ENCODE measurements around the gene GOLGA6C.
"Not testable (repeated sequence)": the region's sequence is repeated elsewhere in the genome, so short reads cannot be mapped to it uniquely, and the experiment has no call there.

Gene GOLGA6C

DNA sequence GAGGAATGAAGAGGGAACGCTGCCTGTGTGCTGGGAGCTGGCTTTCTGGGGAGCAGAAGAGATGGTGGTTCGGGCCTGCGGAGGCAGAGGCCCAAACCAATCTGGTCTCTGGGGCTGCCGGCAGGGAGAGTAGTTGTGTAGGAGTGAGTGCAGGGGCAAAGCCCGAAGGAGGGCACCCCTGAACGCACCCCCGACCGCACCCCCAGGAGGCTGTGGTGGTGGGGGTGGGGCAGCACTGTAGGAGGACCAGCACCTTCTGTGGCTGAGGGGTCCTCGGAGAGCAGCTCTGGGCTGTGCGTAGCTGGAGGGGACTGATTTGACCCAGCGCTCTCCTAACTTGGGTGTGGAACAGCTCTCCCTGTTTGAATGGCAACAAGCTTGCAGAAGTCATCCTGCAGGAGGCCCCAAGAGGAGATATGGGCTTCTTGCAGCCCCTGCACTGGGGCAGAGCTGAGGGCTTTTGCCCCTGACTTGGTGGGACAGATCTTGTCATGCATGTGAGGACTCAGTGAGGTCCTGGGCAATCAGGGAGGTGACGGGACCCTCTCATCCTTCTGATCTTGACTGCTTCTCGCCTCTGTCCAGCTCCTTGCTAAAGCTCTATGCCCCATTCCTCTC is 30.4 kb upstream of the GOLGA6C start:
- DNase-seq (ENCODE audit: low spot score): no peak

DNA sequence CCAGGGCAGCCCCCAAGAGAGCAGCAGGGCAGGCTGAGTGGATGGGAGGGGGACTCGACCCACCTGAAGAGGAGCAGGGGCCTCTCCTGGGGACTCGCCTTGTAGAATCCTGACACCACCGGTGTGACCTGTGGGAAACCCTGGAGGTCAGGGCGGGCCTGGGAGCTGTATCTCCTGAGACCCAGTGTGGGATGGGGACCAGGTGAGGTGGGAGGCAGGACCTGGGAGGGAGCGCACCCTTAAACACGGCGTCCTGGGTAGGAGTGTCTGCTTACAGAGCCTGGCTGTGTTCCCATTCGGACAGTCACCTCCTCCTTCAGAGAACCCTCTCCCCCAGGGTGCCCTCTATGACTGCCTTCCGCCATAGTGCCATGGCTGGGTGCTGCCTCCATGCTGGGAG is 29.3 kb upstream of the GOLGA6C start:
- DNase-seq (ENCODE audit: low spot score): no peak

DNA sequence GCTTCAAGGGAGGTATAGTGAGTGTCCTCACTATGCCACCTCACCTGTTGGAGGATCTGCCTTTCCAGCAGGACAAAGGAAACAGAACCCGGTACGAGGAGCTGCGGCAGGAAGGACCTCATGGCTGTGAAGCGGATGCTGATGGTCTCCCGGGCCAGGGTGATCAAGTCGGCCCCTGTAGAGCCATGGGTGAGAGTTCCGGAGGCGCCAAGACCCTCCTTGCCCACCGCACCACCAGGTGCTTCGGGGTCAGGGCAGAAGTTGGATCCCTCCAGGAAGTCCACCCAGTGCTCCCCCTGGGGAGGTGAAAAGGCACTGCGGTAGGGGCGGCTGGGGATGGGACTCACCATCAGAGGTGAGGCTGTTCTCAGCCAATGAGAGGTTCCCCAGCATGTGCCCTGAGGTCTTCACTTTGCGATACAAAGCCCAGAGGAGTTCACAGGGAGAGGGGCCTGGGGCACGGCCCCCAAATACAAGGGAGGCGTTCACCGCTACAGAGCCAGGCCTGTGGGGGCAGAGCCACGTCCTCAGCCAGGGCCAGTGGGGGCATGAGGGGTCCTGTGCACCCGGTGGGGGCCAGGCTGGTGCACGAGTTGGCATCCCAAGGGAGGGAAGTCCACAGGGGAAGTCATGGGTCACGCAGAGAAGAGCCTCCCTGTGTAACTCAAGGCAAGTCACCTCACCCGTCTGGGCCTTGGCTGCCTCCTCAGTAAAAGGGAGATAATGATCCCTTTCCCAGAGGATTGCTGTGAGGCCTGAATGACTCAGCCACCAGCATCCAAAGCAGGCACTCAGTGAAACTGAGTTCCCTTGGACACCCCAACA is 28.7 kb upstream of the GOLGA6C start:
- no peak for DNase-seq (ENCODE audit: low spot score)

DNA sequence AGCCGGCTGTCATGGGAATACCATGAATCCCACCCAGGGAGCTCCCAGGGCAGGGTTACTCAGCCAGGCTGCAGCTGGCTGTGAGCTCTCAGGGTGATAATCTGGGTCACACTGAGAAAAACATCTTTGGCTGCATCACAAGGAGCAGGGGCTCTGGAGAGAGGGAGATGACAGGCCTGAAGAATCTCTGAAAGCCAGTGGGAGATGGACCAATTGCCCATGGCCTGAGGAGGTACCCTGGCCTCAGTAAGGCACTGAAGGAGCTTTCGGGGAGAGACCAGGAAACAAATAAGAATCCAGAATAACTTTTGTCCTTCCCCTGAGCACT is 28.2 kb upstream of the GOLGA6C start:
- no peak for DNase-seq (ENCODE audit: low spot score)

DNA sequence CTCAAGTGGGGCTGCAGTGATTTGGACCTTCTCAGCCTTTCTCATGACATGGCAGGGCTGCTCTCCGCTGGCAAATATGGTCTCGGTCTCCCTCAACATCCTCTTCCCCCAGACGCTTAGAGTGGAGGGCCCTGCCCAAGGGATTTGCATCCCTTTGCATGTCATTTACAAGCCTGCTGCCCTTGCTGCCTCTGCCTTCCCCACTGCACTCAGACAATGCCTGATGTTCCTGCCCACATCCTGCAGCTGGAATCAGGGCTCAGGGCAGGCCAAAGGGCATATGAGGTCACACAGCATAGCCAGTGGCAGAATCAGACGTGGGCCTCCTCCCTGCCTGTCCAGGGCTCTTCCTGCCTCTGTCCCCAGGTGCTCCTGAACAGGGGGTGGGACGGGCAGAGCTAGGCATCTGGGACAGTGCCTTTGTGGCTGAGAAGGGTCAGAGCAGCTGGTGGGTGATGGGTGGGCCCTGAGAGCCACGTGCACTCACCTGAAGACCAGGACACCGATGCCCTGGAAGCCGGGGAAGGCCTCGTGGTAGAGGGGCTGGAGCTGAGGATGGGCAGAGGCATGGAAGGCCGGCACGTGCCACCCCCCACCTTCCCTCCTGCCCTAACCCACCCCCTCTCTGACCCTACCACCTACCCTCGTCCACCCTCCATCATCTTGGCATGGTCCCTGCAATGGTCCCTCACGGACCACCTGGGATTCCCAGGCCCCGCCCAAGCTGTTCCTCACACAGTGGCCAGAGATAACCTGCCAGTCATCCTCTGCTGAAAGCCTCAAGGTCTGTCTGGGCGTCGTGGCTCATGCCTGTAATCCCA is 27.4 kb upstream of the GOLGA6C start:
- DNase-seq (ENCODE audit: low spot score): no peak

DNA sequence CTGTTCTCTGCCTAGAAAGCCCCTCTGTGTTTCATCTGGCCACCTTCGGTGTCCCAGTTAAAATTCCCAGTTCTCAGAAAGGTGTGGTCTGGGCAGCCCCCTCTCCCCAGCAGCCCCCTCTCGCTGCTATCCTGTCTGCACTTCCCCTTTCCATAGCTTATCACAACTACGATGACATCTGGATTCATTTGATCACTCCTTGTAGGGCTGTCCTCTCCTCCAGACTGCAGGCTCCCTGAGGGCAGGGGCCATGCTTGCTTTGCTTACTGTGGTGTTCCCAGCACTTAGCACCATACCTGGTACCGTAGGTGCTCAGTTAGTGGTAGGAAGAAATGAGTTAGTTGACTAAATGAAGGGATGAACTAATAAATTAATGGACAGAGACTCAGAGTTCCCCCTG is 26.3 kb upstream of the GOLGA6C start:
- no peak for DNase-seq (ENCODE audit: low spot score)

DNA sequence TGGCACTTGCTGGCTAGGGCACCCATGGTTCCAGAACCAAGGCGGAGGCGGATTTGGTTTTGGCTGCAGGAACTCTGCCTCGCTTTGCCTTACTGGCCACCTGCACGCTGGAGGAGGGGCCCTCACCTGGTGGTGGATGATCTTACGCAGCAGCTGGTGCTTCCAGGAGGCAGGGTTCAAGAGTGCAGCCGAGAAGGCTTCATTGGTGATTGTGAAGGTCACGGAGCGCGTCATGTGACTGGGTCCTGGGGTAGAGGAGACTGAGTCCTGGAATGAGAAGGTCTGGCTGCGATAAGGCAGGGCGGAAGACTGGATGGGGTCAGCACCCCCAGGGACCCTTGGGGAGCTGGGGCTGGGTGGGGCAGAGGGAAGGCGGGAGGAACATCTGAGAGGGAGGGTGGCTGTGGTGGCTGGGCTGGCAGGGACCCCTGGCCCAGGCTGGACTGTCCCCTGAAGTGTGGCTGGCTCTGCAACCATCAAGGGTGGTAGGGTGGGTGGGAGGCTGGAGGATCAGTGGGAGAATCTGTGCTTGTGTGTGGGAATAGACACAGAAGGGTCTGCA is 25.8 kb upstream of the GOLGA6C start:
- DNase-seq (ENCODE audit: low spot score): no peak

DNA sequence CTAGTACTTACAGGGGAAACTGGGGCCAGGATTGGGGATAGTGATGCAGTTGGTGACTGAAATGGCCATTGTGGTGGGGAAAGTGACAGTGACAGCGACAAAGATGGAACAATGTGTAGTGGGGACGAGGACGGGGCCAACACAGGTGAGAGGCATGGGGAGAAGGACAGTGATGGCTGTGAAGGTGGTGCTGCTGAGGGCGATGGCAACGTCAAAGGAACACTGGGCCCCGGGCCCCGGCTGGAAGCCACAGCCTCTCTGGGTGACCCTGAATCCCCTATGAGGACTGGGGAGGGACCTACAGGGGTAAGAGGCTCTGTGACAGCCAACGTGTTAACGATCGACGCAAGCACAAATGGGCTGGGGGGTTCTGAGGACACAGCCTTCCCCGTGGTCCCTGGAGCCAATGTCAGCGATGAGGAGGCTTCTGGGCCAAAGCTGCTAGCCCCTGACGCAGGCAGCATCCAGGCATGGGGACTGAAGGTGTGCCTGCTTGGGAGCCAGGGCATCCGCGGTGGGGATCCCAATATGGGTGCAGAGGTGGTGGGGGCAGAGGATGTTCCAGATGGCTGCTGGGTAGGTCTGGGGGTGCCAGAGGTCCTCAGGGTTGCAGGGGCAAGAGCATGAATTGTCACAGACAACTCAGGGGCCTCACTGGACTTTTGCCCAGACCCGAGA is 25.2 kb upstream of the GOLGA6C start:
- DNase-seq (ENCODE audit: low spot score): no peak

DNA sequence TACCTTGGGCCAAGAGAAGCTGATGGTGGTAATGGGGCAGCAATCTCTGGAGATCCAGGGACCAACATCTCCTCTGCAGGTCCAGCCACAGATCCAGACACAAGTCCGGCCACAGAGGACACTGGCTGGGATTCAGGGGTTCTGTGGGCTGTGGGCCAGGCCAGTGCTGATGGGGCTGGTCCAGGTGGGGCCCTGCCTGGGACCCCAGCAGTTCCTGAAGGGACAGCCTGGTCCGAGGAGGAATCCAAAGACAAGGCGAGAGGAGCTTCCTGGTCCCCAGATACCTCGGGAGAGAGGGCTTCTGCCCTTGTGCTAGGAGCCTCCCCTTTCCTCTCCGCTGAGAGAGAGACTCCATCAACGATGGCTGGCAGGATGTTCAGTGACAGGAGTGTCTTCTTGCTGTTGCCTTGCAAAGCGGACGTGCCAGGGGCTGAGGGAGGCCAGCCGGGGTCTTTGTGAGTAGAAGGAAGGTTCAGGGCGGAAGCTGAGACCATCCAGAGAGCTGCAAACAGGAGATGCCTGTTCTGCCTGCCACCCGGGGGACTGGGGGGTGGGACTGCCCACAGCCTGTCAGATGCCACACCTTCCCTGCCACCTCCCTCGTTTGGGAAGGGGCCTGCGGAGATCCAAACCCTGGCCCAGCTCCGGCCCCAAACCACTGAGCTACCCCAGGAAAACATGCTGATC is 24.5 kb upstream of the GOLGA6C start:
- DNase-seq (ENCODE audit: low spot score): no peak

DNA sequence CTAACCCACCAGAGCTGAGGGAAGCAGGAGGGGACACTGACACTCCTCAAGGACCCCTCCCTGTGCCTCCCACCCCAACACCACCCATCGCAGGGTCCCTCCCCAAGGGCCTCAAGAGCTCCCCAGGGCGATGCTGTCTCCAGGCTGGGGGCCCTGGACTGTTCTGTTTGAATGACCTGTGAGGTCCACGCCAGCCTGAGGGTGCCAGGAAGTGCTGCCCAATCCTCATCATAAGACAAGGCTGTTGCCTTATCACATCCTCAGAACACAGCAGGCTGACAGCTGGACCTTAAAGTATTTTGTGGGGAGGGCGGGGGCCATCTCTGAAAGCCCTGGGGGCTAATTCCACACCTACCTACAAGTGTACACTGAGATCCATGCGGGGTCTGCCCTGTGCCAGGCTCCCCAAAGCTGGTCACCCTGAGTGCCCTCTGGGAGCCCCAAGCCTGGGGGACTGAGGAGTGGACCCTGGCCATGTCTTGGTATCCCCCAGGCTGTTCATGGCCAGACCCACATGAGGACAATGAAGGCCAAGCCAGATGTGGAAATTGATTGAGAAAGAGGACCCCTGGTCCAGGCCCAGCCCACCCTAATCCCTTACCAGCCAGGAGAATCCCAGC is 23.8 kb upstream of the GOLGA6C start:
- DNase-seq (ENCODE audit: low spot score): no peak

DNA sequence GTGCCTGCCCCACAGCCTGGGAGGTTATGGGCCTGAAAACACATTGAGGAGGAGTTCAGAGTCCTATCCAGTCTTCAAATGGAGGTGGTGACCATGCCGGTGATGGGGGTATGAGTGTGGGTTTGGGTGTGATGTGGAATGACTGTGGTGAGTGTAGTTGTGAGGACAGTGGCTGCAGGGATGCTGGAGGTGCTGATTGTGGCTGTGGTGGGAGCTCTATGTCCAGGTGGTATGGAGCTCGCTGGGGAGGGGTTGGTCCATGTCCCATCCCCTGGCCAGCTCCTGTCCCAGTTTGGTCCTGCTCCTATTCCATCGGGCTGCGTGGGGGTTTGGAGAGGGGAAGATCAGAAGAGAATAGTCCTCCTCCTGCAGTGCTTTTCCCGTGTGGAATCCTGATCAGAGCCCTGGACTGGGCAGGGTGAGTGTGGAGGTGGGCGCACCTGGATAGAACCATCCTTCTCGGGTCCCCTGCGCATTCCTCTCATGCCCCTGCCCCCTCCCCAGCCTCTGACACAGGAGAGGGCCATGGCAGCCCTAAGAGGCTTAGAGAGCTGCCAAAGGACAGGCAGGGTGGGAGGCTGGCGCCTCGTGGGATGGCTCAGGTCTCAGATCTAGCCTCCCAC is 23.0 kb upstream of the GOLGA6C start:
- no peak for DNase-seq (ENCODE audit: low spot score)

DNA sequence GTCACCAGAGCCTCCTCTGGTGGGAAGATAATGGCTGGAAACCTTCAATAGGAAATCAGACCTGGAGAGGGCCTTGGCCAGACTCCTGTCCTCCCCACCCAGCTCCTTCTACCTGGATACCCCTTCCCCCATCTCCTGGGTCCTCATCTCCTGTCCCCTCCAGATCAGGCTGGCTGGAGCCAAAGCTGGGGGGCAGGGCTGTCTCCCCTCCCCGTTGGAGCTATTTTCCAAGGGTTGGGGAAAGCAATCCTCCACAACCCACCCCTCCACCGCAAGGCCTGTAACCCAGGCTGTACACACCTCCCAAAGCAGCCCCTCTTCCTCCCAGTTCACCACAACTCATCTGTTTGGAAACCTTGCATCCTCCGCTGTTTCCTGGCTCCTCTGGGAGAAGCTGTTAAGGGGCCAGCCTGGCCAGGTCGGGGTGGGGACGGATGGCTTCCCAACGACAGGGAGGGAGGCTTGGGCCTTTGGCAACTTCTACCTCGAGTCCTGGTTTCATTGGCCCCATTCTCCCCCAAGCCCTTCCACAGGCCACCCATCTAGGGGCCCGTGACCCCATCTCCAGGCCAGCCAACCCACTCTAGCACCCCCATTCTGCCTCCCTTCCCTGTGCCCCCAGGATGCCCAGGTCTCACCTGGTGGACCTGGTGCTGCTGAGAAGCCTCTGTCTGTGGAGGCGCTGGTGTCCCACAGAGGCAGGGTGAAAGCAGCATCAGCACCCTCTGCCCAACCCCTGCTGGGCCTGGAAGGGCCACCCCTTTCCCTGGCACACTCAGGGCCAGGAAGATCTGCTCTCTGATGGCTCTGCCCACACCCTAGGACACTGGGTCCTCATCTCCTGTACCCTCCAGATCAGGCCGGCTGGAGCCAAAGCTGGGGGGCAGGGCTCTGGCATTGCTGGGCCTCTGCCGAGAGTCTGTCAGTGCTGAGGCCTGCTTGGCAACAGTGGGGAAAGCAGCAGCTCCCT is 22.1 kb upstream of the GOLGA6C start:
- no peak for DNase-seq (ENCODE audit: low spot score)

DNA sequence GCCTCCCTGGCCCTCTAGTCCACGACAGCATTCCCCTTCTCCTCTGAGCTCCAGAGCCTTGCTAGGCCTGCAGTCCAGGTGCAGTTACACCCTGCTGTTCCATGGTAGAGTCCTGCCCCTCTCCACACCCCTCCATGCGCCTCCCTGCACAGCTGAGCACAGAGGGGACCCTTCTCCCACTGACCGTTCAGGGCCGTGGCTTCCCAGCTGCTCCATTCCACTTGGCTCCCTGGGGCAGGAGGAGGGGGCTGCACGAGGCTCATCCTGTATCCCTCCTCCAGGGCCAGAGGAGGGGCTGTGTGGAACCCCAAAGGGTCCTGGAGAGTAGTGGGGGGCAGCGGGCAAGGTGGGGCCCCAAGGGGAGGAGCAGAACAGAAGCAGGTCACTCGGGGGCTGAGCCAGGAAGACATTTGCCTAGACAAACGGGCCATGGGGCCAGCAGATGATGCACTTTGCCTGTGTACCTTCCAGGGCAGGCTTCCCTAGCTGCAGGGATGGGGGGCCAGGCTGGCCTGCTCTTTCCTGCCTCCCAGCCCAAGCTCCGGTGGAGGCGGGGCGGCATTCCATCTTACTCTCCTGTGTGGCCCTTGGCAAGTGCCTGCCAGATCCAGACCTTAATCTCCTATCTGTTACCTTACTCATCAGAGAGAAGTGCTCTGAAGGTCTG is 20.7 kb upstream of the GOLGA6C start:
- DNase-seq (ENCODE audit: low spot score): no peak

DNA sequence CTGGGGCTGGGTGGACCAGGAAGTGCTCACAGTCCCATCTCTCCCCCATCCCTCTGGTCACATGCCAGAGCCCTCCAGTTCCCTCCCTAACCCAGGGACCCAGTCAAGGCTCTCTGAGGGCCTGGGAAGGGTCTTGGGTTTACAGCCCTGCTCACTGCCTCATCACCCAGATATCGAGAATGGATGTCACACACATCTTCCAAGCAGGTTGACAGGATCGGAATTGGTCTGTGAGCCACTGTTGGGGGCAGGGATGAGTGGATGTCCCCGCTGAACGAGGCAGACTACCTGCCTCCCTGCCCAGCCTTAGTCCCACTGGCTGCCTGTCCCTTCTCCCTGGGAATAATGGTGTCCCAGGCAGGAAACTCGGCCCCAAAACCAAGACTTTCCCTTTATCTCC is 20.0 kb upstream of the GOLGA6C start:
- DNase-seq (ENCODE audit: low spot score): no peak

DNA sequence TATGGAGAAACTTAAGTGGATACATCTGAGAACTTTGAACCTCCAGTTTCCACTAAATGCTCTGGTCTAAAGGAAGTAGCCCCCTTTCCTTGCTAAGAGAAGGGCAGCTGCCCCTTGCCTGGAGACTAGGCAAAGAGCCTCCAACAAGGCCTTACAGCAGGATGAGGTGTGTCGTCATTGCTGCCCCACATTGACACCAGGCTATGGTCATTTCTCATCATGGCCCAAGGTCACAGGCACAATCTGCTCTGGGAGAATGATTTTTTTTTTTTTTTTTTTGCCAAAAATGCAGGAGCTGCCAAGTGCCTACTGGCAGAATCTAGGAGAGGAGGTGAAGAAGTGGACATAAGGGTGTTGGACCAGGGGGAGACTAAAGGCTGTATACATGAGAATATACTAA is 12.4 kb upstream of the GOLGA6C start:
- DNase-seq (ENCODE audit: low spot score): not testable (repeated sequence)

DNA sequence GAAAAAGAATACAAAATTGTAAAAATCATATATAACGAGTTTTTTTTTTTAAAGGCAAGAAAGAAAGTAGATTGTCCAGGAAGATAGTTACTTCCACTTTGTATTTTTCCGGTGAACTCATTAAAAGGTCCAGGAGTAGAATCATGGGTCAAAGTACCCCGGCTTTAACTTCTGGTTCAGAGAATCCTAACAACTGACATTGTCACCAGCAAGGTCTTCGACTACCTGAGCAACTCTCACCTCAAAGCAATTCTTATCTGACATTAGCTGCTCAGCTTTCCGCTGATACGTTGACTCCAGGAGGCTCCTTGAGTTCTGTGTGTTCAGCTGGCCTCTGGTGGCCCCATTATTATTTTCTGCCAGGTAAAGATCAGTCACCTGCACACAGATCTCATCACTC is 9.1 kb upstream of the GOLGA6C start:
- not testable (repeated sequence) for DNase-seq (ENCODE audit: low spot score)

DNA sequence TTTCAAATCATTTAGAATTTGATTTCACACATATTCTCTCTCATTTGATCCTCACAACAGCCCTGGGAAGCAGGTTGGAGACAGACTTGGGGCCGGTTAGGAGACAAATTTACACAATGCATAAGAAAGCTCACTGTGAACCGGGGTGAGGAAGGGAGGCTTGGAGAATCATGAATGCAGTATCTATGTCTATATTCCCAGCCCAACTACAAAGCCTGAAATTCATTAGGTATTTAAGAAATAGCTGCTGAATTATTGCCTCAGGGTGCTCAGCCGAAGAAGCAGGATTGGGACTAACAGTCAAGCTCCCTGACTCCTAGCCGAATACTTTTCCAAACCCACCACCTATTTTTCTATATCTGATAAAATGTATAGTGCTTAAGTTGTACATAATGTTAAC is 8.4 kb upstream of the GOLGA6C start:
- DNase-seq (ENCODE audit: low spot score): no peak

DNA sequence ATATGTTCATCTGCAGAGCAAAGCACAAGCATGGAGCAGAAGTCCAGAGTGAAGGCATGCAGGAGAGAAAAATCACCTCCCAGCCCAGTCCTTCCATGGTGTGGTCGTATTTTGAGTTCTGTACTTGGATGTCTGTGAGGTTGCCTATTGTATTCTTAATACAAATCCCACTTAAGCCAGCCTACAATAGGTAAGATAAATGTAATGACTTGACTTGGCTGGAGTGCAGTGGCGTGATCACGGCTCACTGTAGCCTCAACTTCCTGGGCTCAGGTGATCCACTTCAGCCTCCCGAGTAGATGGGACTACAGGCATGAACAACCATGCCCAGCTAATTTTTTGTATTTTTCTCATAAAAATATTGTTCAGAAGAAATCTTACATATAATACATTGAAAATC is 6.8 kb upstream of the GOLGA6C start:
- not testable (repeated sequence) for DNase-seq (ENCODE audit: low spot score)

DNA sequence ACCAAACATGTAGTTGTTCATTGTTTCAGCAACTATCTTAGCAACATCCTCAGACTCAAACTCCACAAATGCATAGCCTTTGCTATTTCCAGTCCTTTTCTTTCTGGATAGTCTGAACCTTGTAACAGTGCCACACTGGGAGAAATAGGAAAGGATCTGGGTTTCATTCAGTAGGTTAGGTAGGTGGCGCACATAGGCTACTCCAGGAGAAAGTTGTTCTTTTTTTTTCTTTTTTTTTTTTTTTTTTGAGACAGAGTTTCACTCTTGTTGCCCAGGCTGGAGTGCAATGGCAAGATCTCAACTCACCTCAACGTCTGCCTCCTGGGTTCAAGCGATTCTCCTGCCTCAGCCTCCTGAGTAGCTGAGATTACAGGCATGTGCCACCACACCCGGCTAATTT is 5.8 kb upstream of the GOLGA6C start:
- not testable (repeated sequence) for DNase-seq (ENCODE audit: low spot score)
